Stimulated activated naive B cell treated with anti-CD40 and anti-IgM and Interleukin-4, amounts not matched to agents 10 μg/mL and 1 μg/mL and 100 μg/mL, for 72 hours (primary cell): Measurements from ENCODE around the gene RPS6KA1.
"Not testable (repeated sequence)": the region's sequence is repeated elsewhere in the genome, so short reads cannot be mapped to it uniquely, and the experiment has no call there.

Experiments
- ATAC-seq, 2 donors: fragments of 150-1000 bp; cut with Tn5 transposase; replicated peaks; 2 replicates each; pipeline ENCODE4 v1.10.0; 2021; ENCODE audit warnings: moderate library complexity in 1 of 2
- DNase-seq: peaks from one replicate; pipeline ENCODE4 v3.0.0; 2021
- H3K27ac Mint-ChIP-seq: one replicate; pipeline ENCODE4 v1.8.0; 2022; ENCODE audit warnings: mild to moderate bottlenecking, mixed read lengths
- H3K27me3 Mint-ChIP-seq, 2 donors: one replicate each; pipeline ENCODE4 v1.8.0; 2022; ENCODE audit warnings: mixed read lengths in 2 of 2
- H3K36me3 Mint-ChIP-seq, 2 donors: one replicate each; pipeline ENCODE4 v1.8.0; 2022; ENCODE audit warnings: mixed read lengths in 2 of 2, mild to moderate bottlenecking in 1 of 2
- H3K4me1 Mint-ChIP-seq, 2 donors: one replicate each; pipeline ENCODE4 v1.8.0; 2022; ENCODE audit warnings: mixed read lengths in 2 of 2, mild to moderate bottlenecking in 1 of 2
- H3K4me3 Mint-ChIP-seq, 2 donors: one replicate each; pipeline ENCODE4 v1.8.0; 2022; ENCODE audit warnings: mild to moderate bottlenecking in 2 of 2, mixed read lengths in 2 of 2, moderate library complexity in 1 of 2
- H3K9me3 Mint-ChIP-seq, 2 donors: one replicate each; pipeline ENCODE4 v1.8.0; 2022; ENCODE audit warnings: mixed read lengths in 2 of 2, mild to moderate bottlenecking in 1 of 2

The RPS6KA1 gene

DNA sequence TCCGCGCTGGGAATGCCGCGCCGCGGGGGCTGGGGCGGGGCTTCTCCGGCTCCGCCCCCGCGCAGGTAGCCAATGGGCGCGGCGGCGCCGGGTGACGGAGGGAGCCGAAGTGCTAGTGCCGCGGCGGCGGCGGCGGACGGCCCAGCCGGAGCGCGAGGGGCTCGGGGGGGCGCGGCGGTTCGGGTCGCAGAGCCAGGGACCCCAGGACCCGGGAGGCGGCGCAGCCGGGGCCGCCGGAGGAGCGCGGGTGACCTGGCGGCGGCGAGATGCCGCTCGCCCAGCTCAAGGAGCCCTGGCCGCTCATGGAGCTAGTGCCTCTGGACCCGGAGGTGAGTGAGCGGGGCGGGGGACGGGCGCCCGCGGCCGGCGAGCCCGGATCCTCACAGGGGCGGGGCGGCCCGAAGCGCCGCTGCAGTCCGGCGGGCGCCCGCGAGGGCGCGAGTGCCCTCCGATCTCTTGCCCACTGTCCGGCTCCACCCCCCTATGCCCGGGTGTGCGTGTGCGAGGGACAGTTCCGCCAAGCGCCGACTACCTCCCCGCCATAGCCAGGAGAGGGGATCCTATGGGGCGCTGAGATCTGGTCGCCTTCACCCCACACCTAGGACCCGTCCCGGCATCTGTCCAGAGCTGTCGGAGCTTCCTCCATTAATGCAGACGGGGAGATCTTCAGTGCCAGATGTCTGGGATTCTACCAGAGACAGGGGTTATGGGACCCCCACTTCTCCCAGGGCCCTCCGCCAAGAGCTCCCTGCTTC lies at the start of gene RPS6KA1:
Gene RPS6KA1 (plus strand): TSS at position 107 of the 755 bp plus-strand sequence. CDS start 160 bp downstream, at position 267.
- Mint-ChIP-seq H3K9me3 (no peaks in the 10 kb centered on the region), H3K4me3 (peak within 1 kb of the TSS; percentile 87 to 95), H3K36me3 (peaks cover 3 to 4% of the 10 kb centered on the region in 2 donors), H3K4me1 (peaks cover 26 to 42% of the 10 kb centered on the region in 2 donors), H3K27me3 (peaks cover 3% of the 10 kb centered on the region in 2 donors), H3K27ac (peak within 1 kb of the TSS; percentile 90)
- peak; percentile 84 to 87 for ATAC-seq
- peak; percentile 51 for DNase-seq

DNA sequence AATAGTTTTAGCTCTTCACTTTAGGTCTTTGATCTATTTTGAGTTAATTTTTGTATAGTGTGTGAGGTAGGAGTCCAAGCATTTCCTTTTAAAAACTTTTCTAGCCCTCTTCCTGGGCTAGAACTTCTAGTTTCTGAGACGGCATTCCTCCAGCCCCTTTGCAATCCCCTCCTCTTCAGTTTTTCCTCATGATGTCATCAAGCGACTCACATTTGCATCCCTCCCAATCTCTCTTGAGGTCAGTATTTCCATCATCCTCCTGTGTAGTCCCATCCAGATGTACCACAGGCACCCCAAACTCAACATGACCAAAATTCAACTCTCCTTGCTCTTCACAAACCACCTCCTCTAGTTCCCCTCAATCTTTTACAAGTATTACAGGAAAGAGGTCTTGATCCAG lies 46.6 kb upstream of the RPS6KA1 start:
- Mint-ChIP-seq H3K36me3 (peaks cover 6 to 8% of the 10 kb centered on the region in 2 donors), H3K4me3 (no peak overlapping the region), H3K4me1 (peaks cover 8 to 9% of the 10 kb centered on the region in 2 donors)

DNA sequence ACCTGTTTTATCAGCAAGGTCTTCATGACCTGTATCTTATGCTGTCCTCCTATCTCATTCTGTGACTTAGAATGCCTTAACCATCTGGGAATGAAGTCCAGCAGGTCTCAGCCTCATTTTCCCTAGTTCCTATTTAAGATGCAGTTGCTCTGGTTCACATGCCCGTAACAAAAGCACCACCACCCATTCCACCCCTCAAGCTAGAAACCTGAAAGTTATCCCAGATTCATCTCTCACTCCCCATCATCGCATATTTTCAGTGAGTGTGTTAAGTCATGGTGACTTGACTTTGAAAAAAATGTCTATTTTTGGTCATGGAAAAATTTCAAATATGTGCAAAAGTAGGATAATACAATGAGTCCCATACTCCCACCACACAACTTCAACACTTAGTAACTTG lies 45.6 kb upstream of the RPS6KA1 start:
- no peaks in the 10 kb centered on the region for H3K9me3 Mint-ChIP-seq
- peaks cover 6 to 8% of the 10 kb centered on the region in 2 donors for H3K4me1 Mint-ChIP-seq
- no peak for DNase-seq
- peaks cover 2 to 4% of the 10 kb centered on the region in 2 donors for H3K36me3 Mint-ChIP-seq
- no peak overlapping the region for H3K4me3 Mint-ChIP-seq
- no peak overlapping the region for H3K27ac Mint-ChIP-seq
- ATAC-seq, result no peak
- no peaks in the 10 kb centered on the region for H3K27me3 Mint-ChIP-seq

More for the DNA sequence above, 46.6 kb upstream of the RPS6KA1 start:
- DNase-seq, result no peak
- H3K27ac Mint-ChIP-seq, result peak overlapping the region; percentile 25
- H3K9me3 Mint-ChIP-seq, result no peaks in the 10 kb centered on the region
- ATAC-seq, result no peak
- H3K27me3 Mint-ChIP-seq, result no peaks in the 10 kb centered on the region

DNA sequence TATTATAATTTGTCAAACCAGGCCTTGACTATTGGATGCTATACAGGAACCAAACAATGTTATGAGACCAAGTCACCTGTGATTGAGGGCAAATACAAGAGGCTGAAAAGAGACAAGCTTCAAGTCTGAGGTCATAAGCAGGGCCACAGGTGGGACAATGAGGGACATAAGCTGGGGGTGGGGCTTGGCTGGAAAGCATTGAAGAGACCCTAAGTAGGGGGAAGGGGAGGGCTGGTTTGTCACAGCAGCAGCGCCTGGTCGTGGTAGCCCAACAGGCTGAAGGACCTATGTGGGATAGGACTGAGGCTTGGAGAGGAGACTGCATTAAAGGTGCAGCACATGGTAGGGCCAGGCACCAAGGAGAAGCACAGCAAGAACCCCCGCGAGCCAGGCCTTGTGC lies 39.4 kb upstream of the RPS6KA1 start:
- ATAC-seq (no peak), DNase-seq (no peak)
- Mint-ChIP-seq H3K4me3 (no peak overlapping the region), H3K27me3 (no peaks in the 10 kb centered on the region), H3K36me3 (peaks cover 0 to 3% of the 10 kb centered on the region in 2 donors), H3K4me1 (peaks cover 6 to 16% of the 10 kb centered on the region in 2 donors), H3K27ac (no peak overlapping the region), H3K9me3 (no peaks in the 10 kb centered on the region)

DNA sequence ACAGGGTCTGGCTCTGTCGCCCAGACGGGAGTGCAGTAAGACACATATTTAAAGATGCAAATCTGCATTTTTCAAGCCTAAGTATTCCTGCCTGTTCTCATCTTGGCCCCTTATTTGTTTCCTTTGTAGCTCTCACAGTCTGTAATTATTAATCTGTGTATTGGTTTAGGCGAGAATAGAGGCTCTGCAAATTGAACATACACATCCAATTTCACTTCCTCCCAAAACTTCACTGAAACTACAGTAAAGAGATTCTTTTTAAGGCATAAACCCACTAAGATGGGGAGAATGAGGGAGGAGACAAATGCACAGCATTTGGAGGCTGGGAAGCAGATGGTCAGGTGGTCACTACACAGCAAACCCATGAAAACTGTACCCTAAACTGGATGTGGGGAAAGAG lies 36.3 kb upstream of the RPS6KA1 start:
- Mint-ChIP-seq H3K27ac (no peak overlapping the region), H3K4me1 (peaks cover 6 to 16% of the 10 kb centered on the region in 2 donors), H3K27me3 (no peaks in the 10 kb centered on the region), H3K36me3 (peaks cover 3 to 6% of the 10 kb centered on the region in 2 donors), H3K4me3 (no peak overlapping the region), H3K9me3 (no peaks in the 10 kb centered on the region)
- DNase-seq, result no peak
- ATAC-seq, result no peak

DNA sequence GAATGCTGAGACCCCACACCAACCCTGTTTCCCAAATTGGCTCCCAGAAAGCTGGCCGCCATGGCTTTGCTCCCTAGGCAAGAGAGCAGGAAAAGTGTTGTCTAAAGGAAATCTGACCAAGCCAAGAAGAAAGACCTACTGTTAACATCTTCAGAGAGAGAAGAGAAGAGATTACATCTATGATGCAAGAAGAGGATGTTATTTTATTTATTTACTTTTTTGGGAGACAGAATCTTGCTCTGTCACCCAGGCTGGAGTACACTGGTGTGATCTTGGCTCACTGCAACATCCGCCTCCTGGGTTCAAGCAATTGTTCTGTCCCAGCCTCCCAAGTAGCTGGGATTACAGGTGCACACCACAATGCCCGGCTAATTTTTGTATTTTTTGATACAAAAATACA lies 35.6 kb upstream of the RPS6KA1 start:
- peaks cover 7 to 22% of the 10 kb centered on the region in 2 donors for H3K4me1 Mint-ChIP-seq
- peak overlapping the region; percentile 81 for H3K27ac Mint-ChIP-seq
- peaks cover 3 to 7% of the 10 kb centered on the region in 2 donors for H3K36me3 Mint-ChIP-seq
- DNase-seq, result no peak
- H3K27me3 Mint-ChIP-seq, result no peaks in the 10 kb centered on the region
- ATAC-seq, result no peak
- no peaks in the 10 kb centered on the region for H3K9me3 Mint-ChIP-seq
- no peak overlapping the region for H3K4me3 Mint-ChIP-seq

DNA sequence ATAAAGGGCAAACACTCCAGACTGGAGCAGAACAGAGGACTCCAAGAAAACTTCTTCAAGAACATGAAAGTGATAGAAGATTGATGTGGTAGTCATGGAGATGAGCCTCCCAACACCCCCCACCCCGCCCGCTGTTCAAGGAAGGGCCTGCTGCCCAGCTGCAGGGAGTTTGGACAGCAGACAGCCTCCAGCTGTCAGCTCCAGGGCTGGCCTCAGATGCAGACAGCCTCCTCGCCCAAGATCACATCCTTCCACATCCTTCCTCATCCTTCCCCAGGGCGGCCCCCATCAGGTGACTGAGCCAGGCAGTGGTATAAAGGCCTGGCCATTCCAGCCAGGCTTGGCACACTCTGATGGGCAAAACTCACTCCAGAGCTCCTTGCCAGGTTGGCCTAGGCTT lies 32.7 kb upstream of the RPS6KA1 start:
- Mint-ChIP-seq H3K36me3 (peaks cover 3 to 9% of the 10 kb centered on the region in 2 donors), H3K4me1 (peaks cover 11 to 31% of the 10 kb centered on the region in 2 donors), H3K9me3 (no peaks in the 10 kb centered on the region), H3K27me3 (no peaks in the 10 kb centered on the region), H3K27ac (no peak overlapping the region), H3K4me3 (no peak overlapping the region)
- no peak for DNase-seq
- no peak for ATAC-seq

DNA sequence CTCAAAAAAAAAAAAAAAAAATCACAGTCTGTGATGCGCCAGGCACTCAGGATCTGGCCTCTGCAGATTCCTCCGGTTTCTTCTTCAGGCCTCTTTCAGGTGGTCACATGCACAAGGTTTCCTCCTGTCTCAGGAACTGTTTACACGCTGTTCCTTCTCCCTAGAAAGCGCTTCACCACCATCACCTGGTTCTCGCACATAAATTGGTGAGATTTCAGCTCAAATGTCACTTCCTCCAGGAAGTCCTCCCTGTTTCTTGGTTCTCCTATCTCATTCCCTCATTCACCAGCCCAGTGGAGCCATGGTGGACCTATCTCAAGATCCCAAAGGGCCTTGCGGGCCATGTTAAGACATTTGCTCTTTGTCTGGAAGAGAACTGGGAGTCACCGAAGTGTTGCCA lies 30.7 kb upstream of the RPS6KA1 start:
- H3K4me3 Mint-ChIP-seq, result no peak overlapping the region
- ATAC-seq (no peak), DNase-seq (no peak)
- H3K36me3 Mint-ChIP-seq, result peaks cover 3 to 7% of the 10 kb centered on the region in 2 donors
- peaks cover 5 to 22% of the 10 kb centered on the region in 2 donors for H3K4me1 Mint-ChIP-seq
- no peaks in the 10 kb centered on the region for H3K27me3 Mint-ChIP-seq
- no peak overlapping the region for H3K27ac Mint-ChIP-seq
- H3K9me3 Mint-ChIP-seq, result no peaks in the 10 kb centered on the region

DNA sequence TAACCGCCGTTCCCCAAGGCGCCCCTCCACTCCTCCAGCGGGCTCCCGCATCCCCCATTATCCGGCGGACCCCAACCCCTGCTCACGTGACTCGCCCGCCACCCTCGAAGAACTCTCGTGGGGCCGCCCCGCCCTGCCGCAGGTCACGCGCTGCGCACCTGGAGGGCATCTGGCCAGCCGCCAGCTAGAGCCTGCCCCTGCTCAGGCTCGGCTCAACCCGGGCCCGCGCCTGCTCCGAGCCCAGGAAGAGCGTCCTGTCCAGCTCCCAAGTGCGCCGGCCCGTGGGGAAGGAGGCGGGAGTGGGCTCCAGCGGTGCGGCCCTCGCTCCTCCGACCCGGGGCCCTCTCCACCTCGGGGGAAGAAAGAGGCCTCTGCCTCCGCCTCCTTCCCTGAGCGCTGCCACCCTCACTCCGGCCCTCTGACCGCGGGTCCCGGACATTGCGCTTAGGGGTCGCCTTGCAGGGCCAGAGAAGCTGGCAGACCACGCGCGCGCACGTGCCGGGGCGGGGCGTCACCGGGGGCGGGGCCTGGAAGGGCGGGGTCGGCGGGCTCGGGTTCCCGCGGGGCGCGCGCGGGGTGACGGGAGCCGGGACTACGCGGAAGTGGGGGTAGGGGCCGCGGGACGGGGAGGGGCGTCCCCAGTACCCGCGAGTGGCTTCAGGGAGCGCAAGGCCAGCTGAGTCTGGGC lies 28.9 kb upstream of the RPS6KA1 start:
- ATAC-seq, result peak; percentile 75 to 78
- Mint-ChIP-seq H3K4me1 (peaks cover 5 to 22% of the 10 kb centered on the region in 2 donors), H3K27ac (peak overlapping the region; percentile 97), H3K9me3 (no peaks in the 10 kb centered on the region), H3K4me3 (peak overlapping the region; percentile 89 to 98), H3K27me3 (no peaks in the 10 kb centered on the region), H3K36me3 (peaks cover 3 to 6% of the 10 kb centered on the region in 2 donors)
- DNase-seq, result peak; percentile 85

DNA sequence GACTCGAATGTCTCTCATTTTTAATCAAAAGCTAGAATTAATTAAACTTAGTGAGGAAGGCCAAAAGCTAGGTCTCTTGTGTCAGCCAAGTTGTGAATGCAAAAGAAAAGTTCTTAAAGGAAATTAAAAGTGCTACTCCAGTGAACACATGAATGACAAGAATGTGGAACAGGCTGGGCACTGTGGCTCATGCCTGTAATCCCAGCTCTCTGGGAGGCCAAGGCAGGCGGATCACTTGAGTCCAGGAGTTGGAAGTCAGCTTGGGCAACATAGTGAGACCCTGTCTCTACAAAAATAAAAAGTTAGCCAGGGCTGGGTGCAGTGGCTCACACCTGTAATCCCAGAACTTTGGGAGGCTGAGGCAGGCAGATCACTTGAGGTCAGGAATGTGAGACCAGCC lies 18.9 kb upstream of the RPS6KA1 start:
- not testable (repeated sequence) for DNase-seq, H3K27ac Mint-ChIP-seq, H3K36me3 Mint-ChIP-seq, ATAC-seq, H3K9me3 Mint-ChIP-seq, H3K4me1 Mint-ChIP-seq, H3K4me3 Mint-ChIP-seq, H3K27me3 Mint-ChIP-seq

DNA sequence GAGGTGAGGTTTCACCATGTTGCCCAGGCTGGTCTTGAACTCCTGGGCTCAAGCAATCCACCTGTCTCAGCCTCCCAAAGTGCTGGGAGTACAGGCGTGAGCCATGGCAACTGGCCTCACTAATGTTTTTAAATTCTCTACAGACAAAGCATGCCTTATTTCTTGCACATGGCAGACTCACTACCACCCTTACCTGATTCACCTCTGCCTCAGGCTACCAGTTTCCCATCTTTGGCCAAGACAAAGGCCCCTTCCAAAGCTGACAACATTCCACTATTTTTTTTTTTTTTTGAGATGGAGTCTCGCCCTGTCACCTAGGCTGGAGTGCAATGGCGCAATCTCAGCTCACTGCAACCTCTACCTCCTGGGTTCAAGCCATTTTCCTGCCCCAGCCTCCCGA lies 13.7 kb upstream of the RPS6KA1 start:
- not testable (repeated sequence) for H3K36me3 Mint-ChIP-seq, H3K9me3 Mint-ChIP-seq, H3K27me3 Mint-ChIP-seq, H3K4me3 Mint-ChIP-seq, H3K4me1 Mint-ChIP-seq, H3K27ac Mint-ChIP-seq, DNase-seq, ATAC-seq

DNA sequence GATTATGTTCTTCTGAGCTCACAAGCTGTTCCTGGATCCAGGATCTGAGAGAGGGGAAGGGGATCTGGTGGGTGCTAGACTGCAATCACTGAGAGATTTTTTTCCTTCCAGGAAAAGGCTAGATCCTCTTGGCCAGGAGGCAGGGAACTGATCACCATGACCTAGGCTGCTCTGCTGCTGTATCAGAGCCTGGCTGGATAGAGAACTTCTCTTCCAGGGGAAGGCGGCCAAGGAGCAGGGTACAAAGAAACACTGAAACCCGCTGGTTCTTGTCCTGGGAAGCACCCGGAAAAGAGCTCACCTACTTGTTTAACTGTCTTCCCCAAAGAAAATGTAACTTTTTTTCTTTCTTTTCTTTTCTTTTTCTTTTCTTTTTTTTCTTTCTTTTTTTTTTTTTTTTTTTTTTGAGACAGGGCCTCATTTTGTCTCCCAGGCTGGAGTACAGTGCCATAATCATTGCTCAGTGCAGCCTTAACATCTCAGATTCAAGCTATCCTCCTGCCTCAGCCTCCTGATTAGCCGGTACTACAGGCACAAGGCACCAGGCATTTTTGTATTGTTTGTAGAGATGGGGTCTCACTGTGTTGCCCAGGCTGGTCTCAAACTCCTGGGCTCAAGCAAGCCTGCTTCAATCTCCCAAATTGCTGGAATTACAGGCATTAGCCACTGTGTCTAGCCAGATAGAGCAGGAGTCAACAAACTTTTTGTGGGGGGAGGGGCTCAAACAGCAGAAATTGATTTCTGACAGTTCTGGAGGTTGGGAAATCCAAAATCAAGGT lies 12.4 kb upstream of the RPS6KA1 start:
- DNase-seq (no peak), ATAC-seq (no peak)
- no peak overlapping the region for H3K4me3 Mint-ChIP-seq
- H3K27ac Mint-ChIP-seq, result no peak overlapping the region
- H3K27me3 Mint-ChIP-seq, result peaks cover 4 to 8% of the 10 kb centered on the region in 2 donors
- no peaks in the 10 kb centered on the region for H3K4me1 Mint-ChIP-seq
- H3K36me3 Mint-ChIP-seq, result no peaks in the 10 kb centered on the region
- H3K9me3 Mint-ChIP-seq, result no peaks in the 10 kb centered on the region

DNA sequence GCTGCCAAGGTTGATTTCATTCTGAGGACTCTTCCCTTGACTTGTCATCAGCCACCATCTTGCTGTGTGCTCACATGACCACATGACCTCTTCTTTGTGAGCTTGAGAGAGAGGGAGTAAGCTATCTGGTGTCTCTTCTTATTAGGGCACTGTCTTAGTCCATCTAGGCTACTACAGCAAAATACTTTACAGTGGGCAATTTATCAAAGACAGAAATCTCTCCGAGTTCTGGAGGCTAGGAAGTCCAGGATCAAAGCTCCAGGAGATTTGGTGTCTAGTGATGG lies 11.9 kb upstream of the RPS6KA1 start:
- Mint-ChIP-seq H3K4me1 (no peaks in the 10 kb centered on the region), H3K4me3 (no peak overlapping the region), H3K9me3 (no peaks in the 10 kb centered on the region), H3K27ac (no peak overlapping the region), H3K27me3 (peaks cover 4 to 8% of the 10 kb centered on the region in 2 donors), H3K36me3 (no peaks in the 10 kb centered on the region)
- no peak for DNase-seq
- no peak for ATAC-seq

DNA sequence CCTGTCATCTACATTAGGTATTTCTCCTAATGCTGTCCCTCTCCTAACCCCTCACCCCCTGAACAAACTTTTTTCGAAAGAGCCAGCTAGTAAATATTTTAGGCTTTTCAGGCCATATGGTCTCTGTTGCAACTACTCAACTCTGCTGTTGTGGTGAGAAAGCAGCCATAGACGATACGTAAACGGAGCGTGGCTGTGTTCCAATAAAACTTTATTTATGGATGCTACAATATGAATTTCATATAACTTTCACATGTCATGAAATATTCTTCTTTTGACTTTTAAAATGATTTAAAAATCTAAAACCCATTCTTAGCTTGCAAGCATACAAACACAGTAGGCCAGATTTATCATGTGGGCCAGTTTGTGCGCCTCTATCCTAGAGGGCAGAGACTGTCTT lies 11.2 kb upstream of the RPS6KA1 start:
- no peaks in the 10 kb centered on the region for H3K36me3 Mint-ChIP-seq
- no peak overlapping the region for H3K27ac Mint-ChIP-seq
- ATAC-seq, result no peak
- H3K4me3 Mint-ChIP-seq, result no peak overlapping the region
- H3K27me3 Mint-ChIP-seq, result peaks cover 4 to 8% of the 10 kb centered on the region in 2 donors
- H3K9me3 Mint-ChIP-seq, result no peaks in the 10 kb centered on the region
- H3K4me1 Mint-ChIP-seq, result no peaks in the 10 kb centered on the region
- no peak for DNase-seq
